ENCODE data around the gene KDM7A.

The KDM7A gene

DNA sequence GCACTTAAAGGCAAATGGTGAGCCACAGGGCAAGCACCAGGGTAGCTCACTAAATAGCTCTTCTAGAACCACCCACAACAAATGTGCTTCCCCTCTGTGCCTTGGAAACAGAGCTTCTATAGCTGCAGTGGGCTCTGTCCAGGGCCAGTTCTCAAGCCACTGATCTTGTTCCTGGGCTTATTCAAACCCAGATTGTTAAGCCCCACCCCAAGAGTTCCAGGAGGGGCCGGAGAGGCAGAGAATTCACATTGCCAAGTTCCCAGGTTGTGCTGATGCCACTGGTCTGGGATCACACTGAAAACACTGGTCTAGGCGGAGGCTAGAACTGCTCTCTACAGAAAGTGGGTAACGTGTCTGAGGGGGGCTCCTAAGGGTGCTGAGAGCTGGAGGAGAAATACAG, 15.4 kb upstream of the KDM7A start (continued):
- TF ChIP-seq, protein P1, sequence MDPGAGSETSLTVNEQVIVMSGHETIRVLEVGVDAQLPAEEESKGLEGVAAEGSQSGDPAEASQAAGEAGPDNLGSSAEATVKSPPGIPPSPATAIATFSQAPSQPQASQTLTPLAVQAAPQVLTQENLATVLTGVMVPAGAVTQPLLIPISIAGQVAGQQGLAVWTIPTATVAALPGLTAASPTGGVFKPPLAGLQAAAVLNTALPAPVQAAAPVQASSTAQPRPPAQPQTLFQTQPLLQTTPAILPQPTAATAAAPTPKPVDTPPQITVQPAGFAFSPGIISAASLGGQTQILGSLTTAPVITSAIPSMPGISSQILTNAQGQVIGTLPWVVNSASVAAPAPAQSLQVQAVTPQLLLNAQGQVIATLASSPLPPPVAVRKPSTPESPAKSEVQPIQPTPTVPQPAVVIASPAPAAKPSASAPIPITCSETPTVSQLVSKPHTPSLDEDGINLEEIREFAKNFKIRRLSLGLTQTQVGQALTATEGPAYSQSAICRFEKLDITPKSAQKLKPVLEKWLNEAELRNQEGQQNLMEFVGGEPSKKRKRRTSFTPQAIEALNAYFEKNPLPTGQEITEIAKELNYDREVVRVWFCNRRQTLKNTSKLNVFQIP (CRISPR knock-in tag; IDR thresholded peaks at IDR 0.05; ENCODE audit: borderline replicate concordance, low read depth): no peak
- TF ChIP-seq BACH2 (CRISPR knock-in tag; IDR thresholded peaks at IDR 0.05; ENCODE audit: borderline replicate concordance): no peak
- TF ChIP-seq ISL1 (CRISPR knock-in tag; IDR thresholded peaks at IDR 0.05): no peak
- TF ChIP-seq SNAI2 (CRISPR knock-in tag; IDR thresholded peaks at IDR 0.05): no peak
- no peak for TF ChIP-seq GLIS3 (CRISPR knock-in tag; IDR thresholded peaks at IDR 0.05)
- TF ChIP-seq, protein P2, sequence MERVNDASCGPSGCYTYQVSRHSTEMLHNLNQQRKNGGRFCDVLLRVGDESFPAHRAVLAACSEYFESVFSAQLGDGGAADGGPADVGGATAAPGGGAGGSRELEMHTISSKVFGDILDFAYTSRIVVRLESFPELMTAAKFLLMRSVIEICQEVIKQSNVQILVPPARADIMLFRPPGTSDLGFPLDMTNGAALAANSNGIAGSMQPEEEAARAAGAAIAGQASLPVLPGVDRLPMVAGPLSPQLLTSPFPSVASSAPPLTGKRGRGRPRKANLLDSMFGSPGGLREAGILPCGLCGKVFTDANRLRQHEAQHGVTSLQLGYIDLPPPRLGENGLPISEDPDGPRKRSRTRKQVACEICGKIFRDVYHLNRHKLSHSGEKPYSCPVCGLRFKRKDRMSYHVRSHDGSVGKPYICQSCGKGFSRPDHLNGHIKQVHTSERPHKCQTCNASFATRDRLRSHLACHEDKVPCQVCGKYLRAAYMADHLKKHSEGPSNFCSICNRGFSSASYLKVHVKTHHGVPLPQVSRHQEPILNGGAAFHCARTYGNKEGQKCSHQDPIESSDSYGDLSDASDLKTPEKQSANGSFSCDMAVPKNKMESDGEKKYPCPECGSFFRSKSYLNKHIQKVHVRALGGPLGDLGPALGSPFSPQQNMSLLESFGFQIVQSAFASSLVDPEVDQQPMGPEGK (CRISPR knock-in tag; IDR thresholded peaks at IDR 0.05; ENCODE audit: borderline replicate concordance): no peak
- no peak for TF ChIP-seq OSR1 (CRISPR knock-in tag; IDR thresholded peaks at IDR 0.05)
- no peak for TF ChIP-seq ZFP30 (CRISPR knock-in tag; IDR thresholded peaks at IDR 0.05)

DNA sequence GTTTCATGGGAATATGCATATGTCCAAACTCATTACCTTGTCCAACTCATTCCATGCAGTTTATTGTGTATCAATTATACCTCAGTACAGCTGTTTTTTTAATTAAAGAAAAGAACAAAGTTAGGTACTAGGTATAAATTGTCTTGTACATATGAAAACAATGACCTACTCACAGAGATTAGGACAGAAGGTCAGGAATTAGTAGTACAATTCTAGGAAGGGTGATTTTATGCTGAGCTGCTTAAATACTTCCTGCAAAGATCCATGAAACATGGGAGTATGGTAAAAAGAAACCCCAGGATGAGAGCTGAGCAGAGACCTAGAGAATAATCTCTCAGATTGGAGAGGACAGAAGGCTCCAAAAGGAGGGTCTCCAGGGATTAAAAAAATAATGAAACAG, 13.8 kb upstream of the KDM7A start:
- TF ChIP-seq, protein P3, sequence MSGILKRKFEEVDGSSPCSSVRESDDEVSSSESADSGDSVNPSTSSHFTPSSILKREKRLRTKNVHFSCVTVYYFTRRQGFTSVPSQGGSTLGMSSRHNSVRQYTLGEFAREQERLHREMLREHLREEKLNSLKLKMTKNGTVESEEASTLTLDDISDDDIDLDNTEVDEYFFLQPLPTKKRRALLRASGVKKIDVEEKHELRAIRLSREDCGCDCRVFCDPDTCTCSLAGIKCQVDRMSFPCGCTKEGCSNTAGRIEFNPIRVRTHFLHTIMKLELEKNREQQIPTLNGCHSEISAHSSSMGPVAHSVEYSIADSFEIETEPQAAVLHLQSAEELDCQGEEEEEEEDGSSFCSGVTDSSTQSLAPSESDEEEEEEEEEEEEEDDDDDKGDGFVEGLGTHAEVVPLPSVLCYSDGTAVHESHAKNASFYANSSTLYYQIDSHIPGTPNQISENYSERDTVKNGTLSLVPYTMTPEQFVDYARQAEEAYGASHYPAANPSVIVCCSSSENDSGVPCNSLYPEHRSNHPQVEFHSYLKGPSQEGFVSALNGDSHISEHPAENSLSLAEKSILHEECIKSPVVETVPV (CRISPR knock-in tag; IDR thresholded peaks at IDR 0.05): no peak
- TF ChIP-seq, protein P2 (CRISPR knock-in tag; IDR thresholded peaks at IDR 0.05; ENCODE audit: borderline replicate concordance): no peak
- no peak for TF ChIP-seq SNAI2 (CRISPR knock-in tag; IDR thresholded peaks at IDR 0.05)
- TF ChIP-seq, protein P4, sequence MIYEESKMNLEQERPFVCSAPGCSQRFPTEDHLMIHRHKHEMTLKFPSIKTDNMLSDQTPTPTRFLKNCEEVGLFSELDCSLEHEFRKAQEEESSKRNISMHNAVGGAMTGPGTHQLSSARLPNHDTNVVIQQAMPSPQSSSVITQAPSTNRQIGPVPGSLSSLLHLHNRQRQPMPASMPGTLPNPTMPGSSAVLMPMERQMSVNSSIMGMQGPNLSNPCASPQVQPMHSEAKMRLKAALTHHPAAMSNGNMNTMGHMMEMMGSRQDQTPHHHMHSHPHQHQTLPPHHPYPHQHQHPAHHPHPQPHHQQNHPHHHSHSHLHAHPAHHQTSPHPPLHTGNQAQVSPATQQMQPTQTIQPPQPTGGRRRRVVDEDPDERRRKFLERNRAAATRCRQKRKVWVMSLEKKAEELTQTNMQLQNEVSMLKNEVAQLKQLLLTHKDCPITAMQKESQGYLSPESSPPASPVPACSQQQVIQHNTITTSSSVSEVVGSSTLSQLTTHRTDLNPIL (CRISPR knock-in tag; IDR thresholded peaks at IDR 0.05; ENCODE audit: low read depth): no peak
- no peak for TF ChIP-seq ZFP3 (CRISPR knock-in tag; IDR thresholded peaks at IDR 0.05)
- TF ChIP-seq ZC3H10 (CRISPR knock-in tag; IDR thresholded peaks at IDR 0.05): no peak
- no peak for ATAC-seq

DNA sequence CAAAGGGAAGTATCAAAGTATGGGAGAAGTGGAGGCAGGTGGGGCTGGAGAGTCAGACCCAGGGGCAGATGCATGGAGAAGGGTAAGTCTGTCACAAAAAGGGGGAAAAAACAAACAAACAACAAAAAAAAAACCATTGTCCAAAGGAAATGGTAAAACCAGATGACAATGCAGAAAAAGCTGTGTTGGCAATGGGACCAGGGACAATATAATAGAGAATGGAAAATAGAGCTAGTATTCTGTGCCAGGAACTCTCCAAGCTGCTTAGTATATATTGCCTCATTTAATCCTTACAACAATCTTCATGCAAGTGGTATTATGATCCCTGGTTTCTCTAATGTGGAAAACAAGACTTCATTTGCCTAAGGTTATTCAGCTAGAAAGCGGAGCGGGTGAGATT, 13.1 kb upstream of the KDM7A start:
- ATAC-seq: no peak
- TF ChIP-seq, protein P5, sequence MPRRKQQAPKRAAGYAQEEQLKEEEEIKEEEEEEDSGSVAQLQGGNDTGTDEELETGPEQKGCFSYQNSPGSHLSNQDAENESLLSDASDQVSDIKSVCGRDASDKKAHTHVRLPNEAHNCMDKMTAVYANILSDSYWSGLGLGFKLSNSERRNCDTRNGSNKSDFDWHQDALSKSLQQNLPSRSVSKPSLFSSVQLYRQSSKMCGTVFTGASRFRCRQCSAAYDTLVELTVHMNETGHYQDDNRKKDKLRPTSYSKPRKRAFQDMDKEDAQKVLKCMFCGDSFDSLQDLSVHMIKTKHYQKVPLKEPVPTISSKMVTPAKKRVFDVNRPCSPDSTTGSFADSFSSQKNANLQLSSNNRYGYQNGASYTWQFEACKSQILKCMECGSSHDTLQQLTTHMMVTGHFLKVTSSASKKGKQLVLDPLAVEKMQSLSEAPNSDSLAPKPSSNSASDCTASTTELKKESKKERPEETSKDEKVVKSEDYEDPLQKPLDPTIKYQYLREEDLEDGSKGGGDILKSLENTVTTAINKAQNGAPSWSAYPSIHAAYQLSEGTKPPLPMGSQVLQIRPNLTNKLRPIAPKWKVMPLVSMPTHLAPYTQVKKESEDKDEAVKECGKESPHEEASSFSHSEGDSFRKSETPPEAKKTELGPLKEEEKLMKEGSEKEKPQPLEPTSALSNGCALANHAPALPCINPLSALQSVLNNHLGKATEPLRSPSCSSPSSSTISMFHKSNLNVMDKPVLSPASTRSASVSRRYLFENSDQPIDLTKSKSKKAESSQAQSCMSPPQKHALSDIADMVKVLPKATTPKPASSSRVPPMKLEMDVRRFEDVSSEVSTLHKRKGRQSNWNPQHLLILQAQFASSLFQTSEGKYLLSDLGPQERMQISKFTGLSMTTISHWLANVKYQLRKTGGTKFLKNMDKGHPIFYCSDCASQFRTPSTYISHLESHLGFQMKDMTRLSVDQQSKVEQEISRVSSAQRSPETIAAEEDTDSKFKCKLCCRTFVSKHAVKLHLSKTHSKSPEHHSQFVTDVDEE (CRISPR knock-in tag; IDR thresholded peaks at IDR 0.05): no peak
- no peak for TF ChIP-seq ZNF8 (CRISPR knock-in tag; IDR thresholded peaks at IDR 0.05)
- TF ChIP-seq, protein P3 (CRISPR knock-in tag; IDR thresholded peaks at IDR 0.05): no peak
- no peak for TF ChIP-seq BACH2 (CRISPR knock-in tag; IDR thresholded peaks at IDR 0.05; ENCODE audit: borderline replicate concordance)
- TF ChIP-seq ZFP30 (CRISPR knock-in tag; IDR thresholded peaks at IDR 0.05): no peak
- no peak for TF ChIP-seq ZNF70 (CRISPR knock-in tag; IDR thresholded peaks at IDR 0.05)
- TF ChIP-seq, protein P2 (CRISPR knock-in tag; IDR thresholded peaks at IDR 0.05; ENCODE audit: borderline replicate concordance): no peak
- TF ChIP-seq TCF4 (CRISPR knock-in tag; IDR thresholded peaks at IDR 0.05; ENCODE audit: borderline replicate concordance): no peak

All from SK-N-SH treated with all-trans-retinoic acid at 6 μM for 48 hours (cell line).